Measurements from ENCODE around the gene ADAT1. TPM values are rescaled to one million over a fixed set of nuclear protein-coding genes. Genes with fewer than 3 reads are reported as not detected.

The ADAT1 gene
- total and polyA plus RNA-seq, 2 of the 13 experiments (the other 11 are each of a cell fraction or from before 2014, with no cell fraction given): 18.4 to 40.8 TPM

- TF ChIP-seq NAIF1 (CRISPR knock-in tag; IDR thresholded peaks at IDR 0.05; ENCODE audit: borderline replicate concordance) (peak; percentile 98), MXI1 (IDR thresholded peaks at IDR 0.05; ENCODE audit: borderline replicate concordance, low read depth, low read length) (peak; percentile 98; the same call in 2 of the 3 replicates), REST (IDR thresholded peaks at IDR 0.05; ENCODE audit: borderline replicate concordance in 1 of 2, low read depth in 1 of 2, low read length in 2 of 2) (no peak), ZNF253 (CRISPR knock-in tag; IDR thresholded peaks at IDR 0.05; ENCODE audit: borderline replicate concordance) (peak; percentile 85; the same call in 1 of the 2 replicates), ZNF33A (CRISPR knock-in tag; IDR thresholded peaks at IDR 0.05; ENCODE audit: borderline replicate concordance) (0 out of 2 replicates have a peak, but pooled peaks have one; percentile 59), DZIP1 (CRISPR knock-in tag; IDR thresholded peaks at IDR 0.05) (peak; percentile 79; the same call in 1 of the 2 replicates), KAT8 (CRISPR knock-in tag; IDR thresholded peaks at IDR 0.05) (peak; percentile 63), SNRNP70 (IDR thresholded peaks at IDR 0.05; ENCODE audit: low read depth, low read length) (no peak), ZBTB8A (CRISPR knock-in tag; IDR thresholded peaks at IDR 0.05; ENCODE audit: borderline replicate concordance, low read depth) (peak; percentile 73; the same call in 1 of the 2 replicates), ZNF549 (CRISPR knock-in tag; IDR thresholded peaks at IDR 0.05) (no peak), ETV6 (CRISPR knock-in tag; conservative IDR thresholded peaks at IDR 0.05) (0 out of 2 replicates have a peak, but pooled peaks have one; percentile 43), ZSCAN5A (CRISPR knock-in tag; IDR thresholded peaks at IDR 0.05; ENCODE audit: borderline replicate concordance) (0 out of 2 replicates have a peak, but pooled peaks have one; percentile 2), ZNF660 (CRISPR knock-in tag; IDR thresholded peaks at IDR 0.05; ENCODE audit: borderline replicate concordance, low read depth) (0 out of 2 replicates have a peak, but pooled peaks have one; percentile 39), POLR2G (IDR thresholded peaks at IDR 0.05; ENCODE audit: low read depth, low read length) (no peak; the same call in 1 of the 2 replicates), ZNF260 (CRISPR knock-in tag; IDR thresholded peaks at IDR 0.05; ENCODE audit: borderline replicate concordance, low read depth) (peak; percentile 67; the same call in 1 of the 2 replicates), IKZF4 (CRISPR knock-in tag; IDR thresholded peaks at IDR 0.05; ENCODE audit: borderline replicate concordance, low read depth, not compliant biosample characterization) (peak; percentile 77), TIGD3 (CRISPR knock-in tag; IDR thresholded peaks at IDR 0.05; ENCODE audit: borderline replicate concordance) (0 out of 2 replicates have a peak, but pooled peaks have one; percentile 70), ZNF292 (CRISPR knock-in tag; IDR thresholded peaks at IDR 0.05; ENCODE audit: borderline replicate concordance, low read depth) (no peak)
Measured at GRCh38 chr16:75555707-75556430, 67.2 kb downstream of the ADAT1 start, which contains the start of gene TMEM231 (continued).
